Suprapubic skin (tissue), 4 donors: ENCODE data around the gene PDE4D. TPM values are rescaled to one million over a fixed set of nuclear protein-coding genes. Genes with fewer than 3 reads are reported as not detected.
A peak's percentile ranks its signal among the peaks of the same experiment; 100 is the strongest.

Source experiments
- DNase-seq, 2 donors: peaks; one replicate each; pipeline ENCODE4 v3.0.0-alpha.2; 2019; ENCODE audit warnings: low spot score in 2 of 2
- H3K27ac ChIP-seq: fragments of 200-600 bp; sonication (generic); one replicate; pipeline ENCODE4 v1.5.1; 2019
- H3K27me3 ChIP-seq: fragments of 200-600 bp; sonication (generic); one replicate; pipeline ENCODE4 v1.5.1; 2019
- H3K36me3 ChIP-seq: fragments of 200-600 bp; sonication (generic); one replicate; pipeline ENCODE4 v1.5.1; 2019
- H3K4me1 ChIP-seq: fragments of 200-600 bp; sonication (generic); one replicate; pipeline ENCODE4 v1.5.1; 2019
- H3K4me3 ChIP-seq: fragments of 200-600 bp; sonication (generic); one replicate; pipeline ENCODE4 v1.5.1; 2019; ENCODE audit warnings: mild to moderate bottlenecking
- H3K9me3 ChIP-seq: fragments of 200-600 bp; sonication (generic); one replicate; pipeline ENCODE4 v1.5.1; 2019
- EP300 ChIP-seq: sonication (generic); formaldehyde crosslinking; IDR thresholded peaks from one replicate; pipeline ENCODE4 v1.6.1; 2017; ENCODE audit warnings: antibody characterized with exemption
- POLR2A ChIP-seq, 2 donors: fragments of 450-650 bp; IDR thresholded peaks; one replicate each; pipeline ENCODE4 v1.6.1; 2017; ENCODE audit warnings: antibody characterized with exemption in 2 of 2, mild to moderate bottlenecking in 2 of 2, moderate library complexity in 2 of 2
- POLR2AphosphoS5 ChIP-seq, 3 donors: sonication (generic); formaldehyde crosslinking; IDR thresholded peaks; one replicate each; pipeline ENCODE4 v1.6.1; 2017; ENCODE audit warnings: antibody characterized with exemption in 3 of 3
- WGBS: methylation state at CpG from one replicate; pipeline ENCODE4 v1.1.5; 2018; 5-methylcytosine and 5-hydroxymethylcytosine counted together
- total RNA-seq, 4 donors: library from RNA; depleted of rRNA; stranded (reverse); fragments of >200 nt; gene quantifications; one replicate each; pipeline ENCODE4 v1.1.0, GENCODE V29; 2016
- TF ChIP-seq, protein P1 (sequence below), 2 donors: fragments of 200-600 bp in 1 of 2; fragments of 450-650 bp in 1 of 2; sonication (generic) in 1 of 2; IDR thresholded peaks; one replicate each; pipeline ENCODE4 v1.5.1; 2016 to 2019; ENCODE audit warnings: antibody characterized with exemption in 2 of 2, mild to moderate bottlenecking in 1 of 2, moderate library complexity in 1 of 2

The PDE4D gene
- total RNA-seq, 4 donors from 2014 or later = 26.8 to 57.2 (median 29.9) TPM

DNA sequence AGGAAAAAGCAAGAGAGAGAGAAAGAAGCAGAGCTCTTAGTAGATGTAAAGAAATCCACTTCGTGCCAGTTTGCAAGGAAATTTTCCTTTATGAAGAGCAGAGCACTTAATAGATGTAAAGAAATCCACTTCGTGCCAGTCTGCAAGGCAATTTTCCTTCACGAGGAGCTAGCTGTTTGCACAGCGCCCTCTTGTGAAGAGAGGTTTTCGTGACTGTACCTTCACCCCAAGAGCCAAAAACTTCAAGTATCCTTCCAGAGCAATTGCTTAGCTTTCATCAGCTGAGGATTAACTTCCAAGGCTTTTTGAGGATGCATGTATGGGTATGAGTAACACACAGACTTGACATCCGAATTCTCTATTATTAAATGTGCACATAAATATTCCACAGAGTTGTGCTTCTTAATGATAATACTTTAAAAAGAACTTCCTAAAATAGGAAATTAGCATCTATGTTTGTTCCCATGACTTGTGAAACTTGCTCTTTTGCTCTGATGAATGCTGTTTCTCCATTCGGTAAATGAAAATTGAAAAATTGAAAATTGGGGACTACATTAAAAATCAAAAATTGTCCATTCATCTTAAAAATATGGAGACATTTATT, 525.6 kb downstream of the PDE4D start:
- Histone ChIP-seq H3K9me3 (no peaks in the 10 kb centered on the region), H3K36me3 (no peaks in the 10 kb centered on the region), H3K4me1 (no peaks in the 10 kb centered on the region), H3K27me3 (no peaks in the 10 kb centered on the region), H3K4me3 (no peak overlapping the region), H3K27ac (no peak overlapping the region)
- peak in 1 of 2 donors; percentile 62 for DNase-seq
- TF ChIP-seq POLR2A (IDR thresholded peaks at IDR 0.05) = no peak
- TF ChIP-seq, protein P1, sequence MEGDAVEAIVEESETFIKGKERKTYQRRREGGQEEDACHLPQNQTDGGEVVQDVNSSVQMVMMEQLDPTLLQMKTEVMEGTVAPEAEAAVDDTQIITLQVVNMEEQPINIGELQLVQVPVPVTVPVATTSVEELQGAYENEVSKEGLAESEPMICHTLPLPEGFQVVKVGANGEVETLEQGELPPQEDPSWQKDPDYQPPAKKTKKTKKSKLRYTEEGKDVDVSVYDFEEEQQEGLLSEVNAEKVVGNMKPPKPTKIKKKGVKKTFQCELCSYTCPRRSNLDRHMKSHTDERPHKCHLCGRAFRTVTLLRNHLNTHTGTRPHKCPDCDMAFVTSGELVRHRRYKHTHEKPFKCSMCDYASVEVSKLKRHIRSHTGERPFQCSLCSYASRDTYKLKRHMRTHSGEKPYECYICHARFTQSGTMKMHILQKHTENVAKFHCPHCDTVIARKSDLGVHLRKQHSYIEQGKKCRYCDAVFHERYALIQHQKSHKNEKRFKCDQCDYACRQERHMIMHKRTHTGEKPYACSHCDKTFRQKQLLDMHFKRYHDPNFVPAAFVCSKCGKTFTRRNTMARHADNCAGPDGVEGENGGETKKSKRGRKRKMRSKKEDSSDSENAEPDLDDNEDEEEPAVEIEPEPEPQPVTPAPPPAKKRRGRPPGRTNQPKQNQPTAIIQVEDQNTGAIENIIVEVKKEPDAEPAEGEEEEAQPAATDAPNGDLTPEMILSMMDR (IDR thresholded peaks at IDR 0.05) = peak in 1 of 2 donors; percentile 63
- 18% methylated on average over 7 of the region's 7 CpGs for WGBS

DNA sequence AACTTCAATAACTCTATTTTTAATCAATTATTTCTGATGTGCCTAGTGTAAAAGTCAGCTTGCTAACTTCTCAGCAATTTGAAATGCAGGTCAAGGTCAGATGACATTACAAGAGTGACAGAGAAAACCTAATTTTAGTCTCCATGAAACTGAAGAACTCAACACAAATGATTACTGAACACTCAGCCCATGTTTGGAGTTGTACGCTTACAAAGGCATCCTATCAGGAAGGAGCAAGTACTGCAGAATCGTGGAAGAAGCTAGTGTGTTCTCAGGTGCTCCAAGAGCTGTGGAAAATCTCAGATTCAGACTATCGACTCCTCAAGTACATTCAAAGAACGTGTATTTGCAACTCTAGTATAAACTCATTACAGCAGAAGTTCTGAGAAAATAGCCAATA, 526.7 kb downstream of the PDE4D start:
- no peak for TF ChIP-seq POLR2A (IDR thresholded peaks at IDR 0.05)
- TF ChIP-seq, protein P1 (IDR thresholded peaks at IDR 0.05) = no peak
- TF ChIP-seq EP300 = no peak
- TF ChIP-seq POLR2AphosphoS5 (IDR thresholded peaks at IDR 0.05) = no peak
- no peak overlapping the region for H3K27ac ChIP-seq
- H3K9me3 ChIP-seq = no peaks in the 10 kb centered on the region
- 83% methylated on average over 4 of the region's 4 CpGs for WGBS
- no peaks in the 10 kb centered on the region for H3K36me3 ChIP-seq
- DNase-seq = no peak
- H3K4me1 ChIP-seq = no peaks in the 10 kb centered on the region
- no peak overlapping the region for H3K4me3 ChIP-seq
- H3K27me3 ChIP-seq = no peaks in the 10 kb centered on the region

DNA sequence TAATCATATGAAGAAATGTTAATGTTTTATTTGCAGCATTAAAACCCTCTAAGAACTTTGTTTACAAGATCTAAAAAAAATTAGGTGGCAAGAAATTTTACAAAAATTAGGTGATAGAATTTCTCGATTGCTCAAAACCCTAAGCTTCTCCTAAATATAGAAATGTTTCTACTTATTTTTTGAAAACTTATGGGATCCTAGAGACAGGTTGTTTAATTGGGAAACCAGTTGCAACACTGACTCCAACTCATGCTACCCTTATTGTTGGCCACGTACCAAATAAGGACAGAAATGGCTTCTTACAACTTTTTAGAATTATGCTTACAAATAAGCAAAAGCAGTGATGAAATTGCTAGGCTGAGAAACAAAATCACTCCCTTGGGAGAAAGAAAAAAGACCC, 531.1 kb downstream of the PDE4D start:
- Histone ChIP-seq H3K4me3 (no peak overlapping the region), H3K27ac (no peak overlapping the region), H3K9me3 (no peaks in the 10 kb centered on the region), H3K4me1 (no peaks in the 10 kb centered on the region), H3K36me3 (no peaks in the 10 kb centered on the region), H3K27me3 (no peaks in the 10 kb centered on the region)
- no peak for TF ChIP-seq POLR2A (IDR thresholded peaks at IDR 0.05)
- DNase-seq = no peak
- 92% methylated on average over 2 of the region's 2 CpGs for WGBS

DNA sequence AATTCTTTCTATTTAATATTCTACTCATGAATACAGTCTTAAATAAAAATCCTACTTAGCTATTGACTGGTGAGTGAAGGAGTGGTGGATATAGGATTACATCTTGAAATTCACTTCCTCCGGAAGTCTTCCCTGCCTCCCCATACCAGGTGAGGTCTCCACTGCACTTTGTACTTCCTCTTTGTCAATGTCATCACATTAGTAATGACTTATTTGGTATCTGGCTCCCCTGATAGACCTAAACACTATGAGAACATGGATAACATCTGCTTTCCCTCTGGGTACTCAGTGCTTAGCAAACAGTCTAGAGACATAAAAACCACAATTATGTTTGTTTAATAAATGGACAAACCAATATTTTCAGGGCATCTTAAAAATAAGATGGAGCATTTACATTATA, 532.1 kb downstream of the PDE4D start:
- Histone ChIP-seq H3K9me3 (no peaks in the 10 kb centered on the region), H3K27ac (no peak overlapping the region), H3K4me1 (no peaks in the 10 kb centered on the region), H3K36me3 (no peaks in the 10 kb centered on the region), H3K27me3 (no peaks in the 10 kb centered on the region), H3K4me3 (no peak overlapping the region)
- WGBS = 91% methylated on average over 1 of the region's 1 CpG
- no peak for DNase-seq
- TF ChIP-seq POLR2A (IDR thresholded peaks at IDR 0.05) = no peak
- TF ChIP-seq, protein P1 (IDR thresholded peaks at IDR 0.05) = no peak
- no peak for TF ChIP-seq EP300
- no peak for TF ChIP-seq POLR2AphosphoS5 (IDR thresholded peaks at IDR 0.05)

DNA sequence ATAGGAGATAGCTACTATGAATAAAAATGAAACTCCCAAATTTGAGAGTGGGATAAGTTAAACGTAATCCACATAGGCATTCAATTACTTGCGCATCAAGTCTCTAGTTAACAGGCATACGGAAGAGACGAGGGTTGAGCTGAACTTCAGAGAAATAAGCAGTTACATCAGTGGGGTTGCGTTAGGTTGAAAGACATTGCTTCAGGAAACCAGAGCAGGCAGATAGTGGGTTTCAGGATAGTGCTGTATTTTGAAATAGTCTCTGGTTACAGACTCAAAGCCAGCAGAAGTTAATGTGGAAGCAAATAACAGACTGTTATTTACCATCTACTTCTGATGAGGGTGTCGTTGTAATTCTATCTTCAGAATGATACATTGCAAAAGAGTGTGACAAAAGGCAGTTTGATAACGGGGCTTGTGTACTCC, 533.4 kb downstream of the PDE4D start:
- Histone ChIP-seq H3K4me3 (no peak overlapping the region), H3K4me1 (no peaks in the 10 kb centered on the region), H3K27ac (no peak overlapping the region), H3K9me3 (no peaks in the 10 kb centered on the region), H3K27me3 (no peaks in the 10 kb centered on the region), H3K36me3 (no peaks in the 10 kb centered on the region)
- DNase-seq = no peak
- whole genome bisulfite sequencing = 74% methylated on average over 7 of the region's 7 CpGs
- TF ChIP-seq POLR2A (IDR thresholded peaks at IDR 0.05) (no peak), EP300 (no peak), POLR2AphosphoS5 (IDR thresholded peaks at IDR 0.05) (no peak)
- TF ChIP-seq, protein P1 (IDR thresholded peaks at IDR 0.05) = no peak
